Stimulated activated effector memory CD8-positive, alpha-beta T cell treated with anti-CD3 and anti-CD28 coated beads, Interleukin-12 subunit alpha, Interleukin-12 subunit beta, amount 100 ng/mL, for 72 hours (primary cell): Measurements from ENCODE around the gene CLIC4.

Experiments used
- ATAC-seq: fragments of 150-1000 bp; cut with Tn5 transposase; 2 replicates; pipeline ENCODE4 v1.10.0; 2021
- DNase-seq, 2 donors: peaks; one replicate each; pipeline ENCODE4 v3.0.0; 2021 to 2022; ENCODE audit warnings: low spot score in 2 of 2
- H3K27ac Mint-ChIP-seq: one replicate; pipeline ENCODE4 v1.8.0; 2022; ENCODE audit warnings: mild to moderate bottlenecking, mixed read lengths
- H3K36me3 Mint-ChIP-seq: one replicate; pipeline ENCODE4 v1.8.0; 2022; ENCODE audit warnings: mild to moderate bottlenecking, mixed read lengths
- H3K4me1 Mint-ChIP-seq: one replicate; pipeline ENCODE4 v1.8.0; 2022; ENCODE audit warnings: mixed read lengths
- H3K4me3 Mint-ChIP-seq: one replicate; pipeline ENCODE4 v1.8.0; 2022; ENCODE audit warnings: mild to moderate bottlenecking, mixed read lengths
- H3K9me3 Mint-ChIP-seq: one replicate; pipeline ENCODE4 v1.8.0; 2022; ENCODE audit warnings: mixed read lengths

Gene CLIC4

GRCh38 chr1:24830680-24831272, 85.5 kb downstream of the CLIC4 start:
- no peaks in the 10 kb centered on the region for H3K9me3 Mint-ChIP-seq
- DNase-seq, result no peak
- H3K4me3 Mint-ChIP-seq, result no peak overlapping the region
- H3K36me3 Mint-ChIP-seq, result no peaks in the 10 kb centered on the region
- no peak for ATAC-seq
- no peak overlapping the region for H3K27ac Mint-ChIP-seq
- no peaks in the 10 kb centered on the region for H3K4me1 Mint-ChIP-seq

DNA sequence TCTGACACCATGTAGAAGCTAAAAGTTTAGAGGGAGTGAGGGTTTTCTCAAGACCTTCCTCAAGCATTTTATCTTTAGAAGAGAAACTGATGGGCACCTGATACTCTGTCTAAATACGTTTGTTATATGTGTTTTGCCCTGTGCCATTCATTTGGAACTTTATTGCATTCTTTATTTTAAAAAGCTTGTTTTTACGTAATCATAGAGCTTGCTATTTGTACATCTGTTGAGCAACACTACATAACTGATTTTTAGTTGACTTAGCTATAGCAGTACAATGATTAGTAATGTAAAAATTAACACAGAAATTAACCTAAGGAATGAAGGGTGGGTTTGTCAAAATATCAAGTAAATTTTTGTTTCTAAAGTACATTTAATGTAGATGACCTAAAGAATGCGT, 96.3 kb downstream of the CLIC4 start:
- no peak overlapping the region for H3K27ac Mint-ChIP-seq
- H3K4me3 Mint-ChIP-seq, result no peak overlapping the region
- no peaks in the 10 kb centered on the region for H3K4me1 Mint-ChIP-seq
- DNase-seq (no peak), ATAC-seq (no peak)
- no peaks in the 10 kb centered on the region for H3K9me3 Mint-ChIP-seq
- no peaks in the 10 kb centered on the region for H3K36me3 Mint-ChIP-seq

- Mint-ChIP-seq H3K4me1 (peaks cover 18% of the 10 kb centered on the region), H3K4me3 (no peak overlapping the region), H3K27ac (no peak overlapping the region), H3K36me3 (peaks cover 4% of the 10 kb centered on the region), H3K9me3 (no peaks in the 10 kb centered on the region)
- DNase-seq (no peak), ATAC-seq (no peak)
These were observed 101.4 kb downstream of the CLIC4 start for GRCh38 chr1:24846671-24847070.

- Mint-ChIP-seq H3K9me3 (no peaks in the 10 kb centered on the region), H3K36me3 (peaks cover 4% of the 10 kb centered on the region), H3K4me3 (peak overlapping the region; percentile 70), H3K27ac (peak overlapping the region; percentile 64), H3K4me1 (peaks cover 18% of the 10 kb centered on the region)
- peak; percentile 89 to 97 for DNase-seq
- ATAC-seq, result peak; percentile 99
These were observed 103.0 kb downstream of the CLIC4 start for GRCh38 chr1:24847995-24848881.

GRCh38 chr1:24849672-24850295, 104.5 kb downstream of the CLIC4 start:
- H3K4me3 Mint-ChIP-seq, result peak overlapping the region; percentile 70
- no peaks in the 10 kb centered on the region for H3K9me3 Mint-ChIP-seq
- peaks cover 4% of the 10 kb centered on the region for H3K36me3 Mint-ChIP-seq
- H3K27ac Mint-ChIP-seq, result no peak overlapping the region
- ATAC-seq, result no peak
- H3K4me1 Mint-ChIP-seq, result peaks cover 23% of the 10 kb centered on the region
- DNase-seq, result peak in 1 of 2 donors; percentile 52

- H3K4me3 Mint-ChIP-seq, result no peak overlapping the region
- ATAC-seq (no peak), DNase-seq (no peak)
- H3K4me1 Mint-ChIP-seq, result peaks cover 26% of the 10 kb centered on the region
- H3K36me3 Mint-ChIP-seq, result peaks cover 4% of the 10 kb centered on the region
- no peak overlapping the region for H3K27ac Mint-ChIP-seq
- H3K9me3 Mint-ChIP-seq, result no peaks in the 10 kb centered on the region
These were observed 105.2 kb downstream of the CLIC4 start for GRCh38 chr1:24850328-24850920.

- H3K4me3 Mint-ChIP-seq, result no peak overlapping the region
- H3K27ac Mint-ChIP-seq, result no peak overlapping the region
- no peaks in the 10 kb centered on the region for H3K9me3 Mint-ChIP-seq
- peaks cover 49% of the 10 kb centered on the region for H3K4me1 Mint-ChIP-seq
- DNase-seq (no peak), ATAC-seq (no peak)
- peaks cover 4% of the 10 kb centered on the region for H3K36me3 Mint-ChIP-seq
These were observed 108.4 kb downstream of the CLIC4 start for GRCh38 chr1:24853649-24854048.

GRCh38 chr1:24855474-24855873, 110.2 kb downstream of the CLIC4 start:
- ATAC-seq, result peak; percentile 86
- Mint-ChIP-seq H3K27ac (peak overlapping the region; percentile 11), H3K9me3 (no peaks in the 10 kb centered on the region), H3K4me1 (peaks cover 43% of the 10 kb centered on the region), H3K4me3 (no peak overlapping the region), H3K36me3 (no peaks in the 10 kb centered on the region)
- peak in 1 of 2 donors; percentile 49 for DNase-seq

GRCh38 chr1:24856787-24857506, 111.7 kb downstream of the CLIC4 start:
- Mint-ChIP-seq H3K4me1 (peaks cover 43% of the 10 kb centered on the region), H3K4me3 (peak overlapping the region; percentile 52), H3K9me3 (no peaks in the 10 kb centered on the region), H3K27ac (peak overlapping the region; percentile 52), H3K36me3 (no peaks in the 10 kb centered on the region)
- peak; percentile 19 for ATAC-seq
- DNase-seq, result peak in 1 of 2 donors; percentile 53

DNA sequence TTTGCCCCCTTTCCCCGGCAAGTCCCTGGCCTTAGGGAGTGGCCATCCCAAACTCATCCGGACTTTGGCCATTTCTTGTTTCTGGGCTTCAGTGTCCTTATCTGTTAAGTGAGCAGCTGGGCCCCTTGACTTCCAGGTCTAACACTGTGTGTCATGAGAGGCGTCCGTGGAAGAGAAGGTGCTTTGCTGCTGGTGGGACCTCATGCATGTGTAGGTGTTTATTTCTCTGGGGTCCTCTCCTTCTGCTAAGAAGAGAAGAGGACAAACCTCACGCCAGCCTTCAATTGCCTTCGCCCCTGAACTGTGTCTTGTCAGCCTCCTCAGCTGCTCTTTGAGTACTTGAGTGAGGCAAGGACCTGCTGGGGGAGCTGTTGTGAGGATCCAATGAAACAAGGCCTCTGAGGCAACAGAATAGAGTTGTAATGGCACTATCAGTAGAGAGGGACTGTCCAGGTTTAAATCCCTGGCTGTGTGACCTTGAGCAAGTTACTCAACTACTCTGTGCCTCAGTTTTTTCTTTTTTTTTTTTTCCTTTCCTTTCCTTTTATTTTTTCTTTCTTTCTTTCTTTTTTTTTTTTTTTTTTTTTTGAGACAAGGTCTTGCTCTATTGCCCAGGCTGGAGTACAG, 112.4 kb downstream of the CLIC4 start:
- peak overlapping the region; percentile 52 for H3K27ac Mint-ChIP-seq

DNA sequence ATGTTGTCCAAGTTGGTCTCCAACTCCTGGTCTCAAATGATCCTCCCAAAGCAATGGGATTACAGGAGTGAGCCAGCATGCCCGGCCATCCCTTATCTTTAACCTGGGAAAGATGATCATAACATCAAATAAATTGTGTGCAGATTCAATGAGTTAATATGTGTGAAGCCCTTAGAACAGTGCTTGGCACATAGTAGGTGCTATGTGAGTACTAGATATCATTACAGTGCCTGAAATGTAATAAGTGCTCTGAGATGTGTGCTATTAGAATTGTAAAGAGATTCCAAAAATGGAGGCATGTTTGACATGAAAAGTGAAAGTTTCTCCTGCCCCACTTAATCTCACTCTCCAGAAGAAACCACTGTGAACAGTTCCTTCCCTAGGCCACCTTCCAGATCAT, 113.0 kb downstream of the CLIC4 start:
- Mint-ChIP-seq H3K4me3 (no peak overlapping the region), H3K27ac (no peak overlapping the region), H3K36me3 (no peaks in the 10 kb centered on the region), H3K9me3 (no peaks in the 10 kb centered on the region), H3K4me1 (peaks cover 49% of the 10 kb centered on the region)
- ATAC-seq (no peak), DNase-seq (peak in 1 of 2 donors; percentile 22)

More for the DNA sequence above, 112.4 kb downstream of the CLIC4 start:
- no peaks in the 10 kb centered on the region for H3K36me3 Mint-ChIP-seq
- ATAC-seq (peak; percentile 42), DNase-seq (no peak)
- no peaks in the 10 kb centered on the region for H3K9me3 Mint-ChIP-seq
- H3K4me1 Mint-ChIP-seq, result peaks cover 43% of the 10 kb centered on the region
- peak overlapping the region; percentile 52 for H3K4me3 Mint-ChIP-seq

DNA sequence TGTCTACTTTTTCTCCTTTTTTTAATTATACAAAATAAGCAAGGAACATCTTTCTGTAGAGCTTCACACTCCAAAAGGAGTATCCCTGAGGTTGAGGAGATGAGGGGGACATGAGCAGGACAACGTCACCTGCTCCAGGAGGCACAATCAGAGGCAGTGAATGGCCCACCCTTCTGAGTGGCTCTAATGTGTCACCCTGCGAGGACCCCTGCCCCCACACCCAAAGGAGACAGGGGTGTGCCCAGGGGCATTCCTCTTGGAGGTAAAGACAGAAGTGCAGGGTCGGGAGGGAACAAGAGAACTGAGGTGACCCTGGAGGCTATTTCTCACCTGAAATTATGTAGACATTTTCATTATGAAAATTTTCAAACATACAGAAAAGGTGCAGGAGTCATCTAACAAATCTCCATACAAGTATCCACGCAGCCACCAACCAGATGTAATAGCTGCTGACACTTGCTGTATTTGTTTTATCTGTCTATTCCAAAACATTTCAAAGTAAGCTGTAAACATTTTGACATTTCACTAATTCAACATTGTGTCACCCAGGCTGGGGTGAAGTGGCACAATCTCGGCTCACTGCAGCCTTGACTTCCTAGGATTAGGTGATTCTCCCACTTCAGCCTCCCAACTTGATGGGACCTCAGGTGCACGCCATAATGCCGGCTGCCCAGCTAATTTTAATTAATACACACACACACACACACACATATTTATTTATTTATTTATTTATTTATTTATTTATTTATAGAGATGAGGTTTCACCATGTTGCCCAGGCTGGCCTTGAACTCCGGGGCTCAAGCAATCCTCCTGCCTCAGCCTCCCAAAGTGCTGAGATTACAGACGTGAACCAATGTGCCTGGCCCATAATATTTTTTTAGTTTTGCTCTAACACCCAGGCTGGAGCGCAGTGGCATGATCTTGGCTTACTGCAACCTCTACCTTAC, 114.1 kb downstream of the CLIC4 start:
- DNase-seq (peak in 1 of 2 donors; percentile 40), ATAC-seq (no peak)
- Mint-ChIP-seq H3K36me3 (no peaks in the 10 kb centered on the region), H3K27ac (no peak overlapping the region), H3K4me1 (peaks cover 54% of the 10 kb centered on the region), H3K4me3 (no peak overlapping the region), H3K9me3 (no peaks in the 10 kb centered on the region)

GRCh38 chr1:24860841-24861240, 115.6 kb downstream of the CLIC4 start:
- no peak overlapping the region for H3K4me3 Mint-ChIP-seq
- ATAC-seq (no peak), DNase-seq (peak in 1 of 2 donors; percentile 44)
- H3K27ac Mint-ChIP-seq, result no peak overlapping the region
- H3K4me1 Mint-ChIP-seq, result peaks cover 46% of the 10 kb centered on the region
- H3K36me3 Mint-ChIP-seq, result no peaks in the 10 kb centered on the region
- no peaks in the 10 kb centered on the region for H3K9me3 Mint-ChIP-seq
